Lower lobe of right lung (tissue), 2 donors: ENCODE measurements around the gene NRXN3. TPM values are rescaled to one million over a fixed set of nuclear protein-coding genes. Genes with fewer than 3 reads are reported as not detected.

Experiments used
- ATAC-seq, 2 donors: fragments of 200-7000 bp; cut with Tn5 transposase; one replicate each; pipeline ENCODE4 v1.9.1; 2020 to 2022; ENCODE audit warnings: mild to moderate bottlenecking in 2 of 2, moderate library complexity in 2 of 2
- DNase-seq: peaks from one replicate; pipeline ENCODE4 v3.0.0-alpha.2; 2020
- H3K27ac ChIP-seq: fragments of 200-600 bp; one replicate; pipeline ENCODE4 v1.8.0; 2022
- H3K27me3 ChIP-seq: fragments of 200-600 bp; one replicate; pipeline ENCODE4 v1.8.0; 2022; ENCODE audit warnings: low read depth
- H3K36me3 ChIP-seq: fragments of 200-600 bp; one replicate; pipeline ENCODE4 v1.8.0; 2022; ENCODE audit warnings: mild to moderate bottlenecking
- H3K4me1 ChIP-seq: fragments of 200-600 bp; one replicate; pipeline ENCODE4 v1.8.0; 2022
- H3K4me3 ChIP-seq: fragments of 200-600 bp; one replicate; pipeline ENCODE4 v1.8.0; 2022; ENCODE audit warnings: mild to moderate bottlenecking
- H3K9me3 ChIP-seq: fragments of 200-600 bp; one replicate; pipeline ENCODE4 v1.8.0; 2022
- intact Hi-C: fragments of 100-400 bp; cut with DNase I; formaldehyde crosslinking; loops from one replicate; pipeline ENCODE4 v1.11.0; 2022
- total RNA-seq: library from RNA; stranded (reverse); fragmentation: NEBNext Ultra II Directional; extraction: Animal tissue kit (Norgen Biotek cat#: 25700); gene quantifications from one replicate; pipeline ENCODE4 v1.2.1, GENCODE V29; 2021
- TF ChIP-seq, protein P1 (sequence below): fragments of 200-600 bp; IDR thresholded peaks from one replicate; pipeline ENCODE4 v1.8.0; 2022; ENCODE audit warnings: antibody characterized with exemption, mild to moderate bottlenecking
- donor health status: DM: no; HTN: yes; CAD: no; lungs with severe emphysema.

NRXN3 gene
- total RNA-seq, 1 donor from 2014 or later: 9.0 TPM

DNA sequence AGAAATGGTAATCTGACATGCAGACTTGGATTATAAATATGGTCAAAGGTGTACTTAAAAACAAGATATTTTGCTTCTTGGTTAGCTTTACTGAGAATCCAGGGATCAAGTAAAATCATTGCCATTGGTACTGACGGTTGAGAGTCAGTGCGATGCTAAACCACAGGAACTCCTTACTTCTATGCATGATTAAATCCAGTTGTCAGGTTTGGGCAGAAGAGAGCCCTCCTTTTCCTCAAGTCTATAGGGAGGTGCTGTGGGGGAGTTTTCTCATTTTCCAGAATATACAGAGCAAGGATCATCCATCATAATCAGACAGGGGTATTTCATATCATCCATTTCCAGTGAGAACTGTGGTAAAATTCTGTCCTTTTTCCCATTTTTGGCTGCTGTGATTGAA lies 839.1 kb downstream of the NRXN3 start:
- ATAC-seq: no peak
- no peak for DNase-seq
- TF ChIP-seq, protein P1, sequence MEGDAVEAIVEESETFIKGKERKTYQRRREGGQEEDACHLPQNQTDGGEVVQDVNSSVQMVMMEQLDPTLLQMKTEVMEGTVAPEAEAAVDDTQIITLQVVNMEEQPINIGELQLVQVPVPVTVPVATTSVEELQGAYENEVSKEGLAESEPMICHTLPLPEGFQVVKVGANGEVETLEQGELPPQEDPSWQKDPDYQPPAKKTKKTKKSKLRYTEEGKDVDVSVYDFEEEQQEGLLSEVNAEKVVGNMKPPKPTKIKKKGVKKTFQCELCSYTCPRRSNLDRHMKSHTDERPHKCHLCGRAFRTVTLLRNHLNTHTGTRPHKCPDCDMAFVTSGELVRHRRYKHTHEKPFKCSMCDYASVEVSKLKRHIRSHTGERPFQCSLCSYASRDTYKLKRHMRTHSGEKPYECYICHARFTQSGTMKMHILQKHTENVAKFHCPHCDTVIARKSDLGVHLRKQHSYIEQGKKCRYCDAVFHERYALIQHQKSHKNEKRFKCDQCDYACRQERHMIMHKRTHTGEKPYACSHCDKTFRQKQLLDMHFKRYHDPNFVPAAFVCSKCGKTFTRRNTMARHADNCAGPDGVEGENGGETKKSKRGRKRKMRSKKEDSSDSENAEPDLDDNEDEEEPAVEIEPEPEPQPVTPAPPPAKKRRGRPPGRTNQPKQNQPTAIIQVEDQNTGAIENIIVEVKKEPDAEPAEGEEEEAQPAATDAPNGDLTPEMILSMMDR: no peak

GRCh38 chr14:79011091-79011919 lies 841.1 kb downstream of the NRXN3 start:
- peaks cover 5% of the 10 kb centered on the region for H3K4me1 ChIP-seq
- intact Hi-C loops: no loop called here
- TF ChIP-seq, protein P1: peak; percentile 45
- no peak for ATAC-seq
- no peak for DNase-seq
- H3K4me3 ChIP-seq: no peak overlapping the region
- no peaks in the 10 kb centered on the region for H3K27me3 ChIP-seq
- H3K27ac ChIP-seq: no peak overlapping the region
- no peaks in the 10 kb centered on the region for H3K36me3 ChIP-seq
- H3K9me3 ChIP-seq: no peaks in the 10 kb centered on the region

More for the DNA sequence above, 839.1 kb downstream of the NRXN3 start:
- Histone ChIP-seq H3K27me3 (no peaks in the 10 kb centered on the region), H3K36me3 (no peaks in the 10 kb centered on the region), H3K4me1 (peaks cover 5% of the 10 kb centered on the region), H3K27ac (no peak overlapping the region), H3K4me3 (no peak overlapping the region), H3K9me3 (no peaks in the 10 kb centered on the region)
- intact Hi-C loops: no loop called here

- no peaks in the 10 kb centered on the region for H3K36me3 ChIP-seq
- H3K9me3 ChIP-seq: no peaks in the 10 kb centered on the region
- no peaks in the 10 kb centered on the region for H3K27me3 ChIP-seq
- H3K27ac ChIP-seq: no peak overlapping the region
- H3K4me3 ChIP-seq: no peak overlapping the region
- intact Hi-C loops: no loop called here
- peaks cover 5% of the 10 kb centered on the region for H3K4me1 ChIP-seq
- no peak for DNase-seq
- no peak for ATAC-seq
- TF ChIP-seq, protein P1: no peak
Observed at GRCh38 chr14:79011920-79012204, 841.7 kb downstream of the NRXN3 start.

DNA sequence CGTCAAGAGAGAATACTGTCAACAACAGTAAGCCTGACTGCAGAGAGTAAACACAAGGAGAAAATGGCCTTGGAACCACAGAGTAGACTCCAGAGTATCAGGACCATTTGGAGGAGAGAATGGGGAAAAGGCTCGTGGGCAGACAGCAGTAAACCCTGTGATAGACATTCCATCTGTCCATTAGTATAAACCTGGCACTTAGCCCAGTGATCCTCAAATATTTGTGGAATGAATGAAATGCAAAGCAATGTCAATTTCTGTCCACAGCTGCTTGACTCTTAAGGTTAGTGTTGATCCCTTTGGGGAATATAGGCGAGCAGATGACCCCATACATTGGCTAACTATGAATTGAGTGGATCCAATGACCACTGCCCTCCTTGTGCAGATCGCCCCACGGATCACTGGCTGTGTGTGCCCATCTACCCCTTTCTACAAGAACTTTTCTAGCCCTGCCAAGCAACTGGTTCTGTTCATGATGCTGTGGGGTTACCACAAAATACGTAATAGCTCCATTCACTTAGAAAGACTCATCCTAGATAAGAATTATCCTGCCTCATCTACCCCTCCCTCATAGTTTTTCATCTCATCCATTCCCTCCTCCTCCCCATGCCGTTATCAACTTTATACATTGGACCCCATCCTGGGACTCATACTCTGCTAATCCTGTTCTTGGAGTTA lies 846.8 kb downstream of the NRXN3 start:
- no peaks in the 10 kb centered on the region for H3K27me3 ChIP-seq
- DNase-seq (no peak), ATAC-seq (no peak)
- TF ChIP-seq, protein P1: no peak
- no peak overlapping the region for H3K4me3 ChIP-seq
- H3K9me3 ChIP-seq: no peaks in the 10 kb centered on the region
- no peak overlapping the region for H3K27ac ChIP-seq
- H3K4me1 ChIP-seq: no peaks in the 10 kb centered on the region
- H3K36me3 ChIP-seq: no peaks in the 10 kb centered on the region
- intact Hi-C loops: no loop called here

- intact Hi-C loops: no loop called here
- Histone ChIP-seq H3K27ac (no peak overlapping the region), H3K4me1 (no peaks in the 10 kb centered on the region), H3K27me3 (no peaks in the 10 kb centered on the region), H3K9me3 (no peaks in the 10 kb centered on the region), H3K4me3 (no peak overlapping the region), H3K36me3 (no peaks in the 10 kb centered on the region)
- TF ChIP-seq, protein P1: no peak
- DNase-seq: no peak
- ATAC-seq: no peak
Observed at GRCh38 chr14:79017561-79017960, 847.4 kb downstream of the NRXN3 start.
